Measurements from ENCODE around the gene GATAD2A. TPM values are rescaled to one million over a fixed set of nuclear protein-coding genes. Genes with fewer than 3 reads are reported as not detected.

Gene GATAD2A
- total and polyA plus RNA-seq, 9 of the 15 experiments (the other 6 are each of a cell fraction or from before 2014, with no cell fraction given), result 2.4 to 226 (median 44.2) TPM

DNA sequence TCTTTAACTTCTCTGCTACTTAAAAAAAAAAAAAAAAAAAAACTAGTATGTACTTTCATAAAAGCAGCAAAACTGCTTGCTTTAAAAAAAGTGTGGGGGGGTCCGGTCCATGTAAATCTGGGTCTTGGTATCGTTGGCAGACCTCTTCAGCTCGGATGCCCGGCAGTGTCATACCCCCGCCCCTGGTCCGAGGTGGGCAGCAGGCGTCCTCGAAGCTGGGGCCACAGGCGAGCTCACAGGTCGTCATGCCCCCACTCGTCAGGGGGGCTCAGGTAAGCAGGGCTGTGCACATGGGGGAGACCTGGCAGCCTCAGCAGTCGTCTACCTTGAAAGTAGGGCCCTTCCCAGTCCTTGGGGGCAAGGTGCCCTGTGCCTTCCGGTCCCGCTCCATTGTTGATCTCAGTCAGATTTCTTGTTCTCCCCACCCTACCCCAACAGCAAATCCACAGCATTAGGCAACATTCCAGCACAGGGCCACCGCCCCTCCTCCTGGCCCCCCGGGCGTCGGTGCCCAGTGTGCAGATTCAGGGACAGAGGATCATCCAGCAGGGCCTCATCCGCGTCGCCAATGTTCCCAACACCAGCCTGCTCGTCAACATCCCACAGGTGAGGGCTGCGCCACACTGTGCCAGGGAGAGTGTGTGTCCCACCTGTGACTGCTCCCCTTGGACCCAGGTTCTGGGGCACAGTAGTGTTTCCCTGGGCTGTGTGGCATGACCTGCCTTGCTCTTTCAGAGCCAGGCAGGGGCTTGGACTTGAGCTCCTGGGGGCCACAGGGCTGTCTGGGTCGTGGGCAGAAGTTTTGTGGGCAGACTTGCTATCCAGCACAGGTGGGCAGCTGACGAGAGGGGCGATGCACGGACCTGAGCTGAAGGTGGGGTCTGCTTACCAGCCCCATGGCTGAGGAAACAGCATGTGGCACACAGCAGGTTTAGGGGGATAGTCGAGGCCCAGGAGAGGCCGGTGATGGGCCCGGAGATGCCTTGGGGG is 90.4 kb downstream of the GATAD2A start:
- ChIA-PET POLR2A (interaction anchor here (0.6 to 1.0 kb wide), 2 partner anchors 94 to 149 kb away, joined by 3 read pairs; no protein-coding TSS in a partner anchor), CTCF (ENCODE audit: low intra/inter-chr PET ratio) (no interaction called here)
- Histone ChIP-seq H3K9me3 (replicated peaks; ENCODE audit: control insufficient read depth, insufficient read depth, low read depth, low read length) (no peaks in the 10 kb centered on the region), H3K4me1 (replicated peaks in 1 of 2; ENCODE audit: control insufficient read depth in 2 of 2, insufficient read depth in 2 of 2, low read length in 2 of 2) (peaks cover 0 to 29% of the 10 kb centered on the region in 2 experiments; a peak in 2 of 5 replicates), H3K9ac (ENCODE audit: insufficient read depth in 1 of 2, low read depth in 2 of 2, low read length in 2 of 2) (no peak overlapping the region), H3K27ac (ENCODE audit: extremely low read depth, low read depth, low read length) (no peak overlapping the region), H3K36me3 (ENCODE audit: control insufficient read depth, insufficient read depth, low read length) (peaks cover 97% of the 10 kb centered on the region), H3K27me3 (ENCODE audit: control insufficient read depth in 2 of 2, insufficient read depth in 2 of 2, low read length in 2 of 2) (no peaks in the 10 kb centered on the region), H3K9me1 (ENCODE audit: control insufficient read depth, insufficient read depth, low read length) (no peaks in the 10 kb centered on the region), H3K4me2 (ENCODE audit: insufficient read depth, low read length) (no peak overlapping the region), H2AFZ (ENCODE audit: low read depth, low read length) (no peak overlapping the region), H3K79me2 (ENCODE audit: control insufficient read depth, insufficient read depth, low read length) (peaks cover 32% of the 10 kb centered on the region), H4K20me1 (replicated peaks; ENCODE audit: control insufficient read depth, insufficient read depth, low read length) (peaks cover 16% of the 10 kb centered on the region), H3K4me3 (no peak overlapping the region)
- TF ChIP-seq RBM22 (IDR thresholded peaks at IDR 0.05; ENCODE audit: low read depth, low read length, poor library complexity, severe bottlenecking) (peak; percentile 81), POLR2G (IDR thresholded peaks at IDR 0.05; ENCODE audit: low read depth, low read length) (peak; percentile 56)
- TF ChIP-seq, protein P1, sequence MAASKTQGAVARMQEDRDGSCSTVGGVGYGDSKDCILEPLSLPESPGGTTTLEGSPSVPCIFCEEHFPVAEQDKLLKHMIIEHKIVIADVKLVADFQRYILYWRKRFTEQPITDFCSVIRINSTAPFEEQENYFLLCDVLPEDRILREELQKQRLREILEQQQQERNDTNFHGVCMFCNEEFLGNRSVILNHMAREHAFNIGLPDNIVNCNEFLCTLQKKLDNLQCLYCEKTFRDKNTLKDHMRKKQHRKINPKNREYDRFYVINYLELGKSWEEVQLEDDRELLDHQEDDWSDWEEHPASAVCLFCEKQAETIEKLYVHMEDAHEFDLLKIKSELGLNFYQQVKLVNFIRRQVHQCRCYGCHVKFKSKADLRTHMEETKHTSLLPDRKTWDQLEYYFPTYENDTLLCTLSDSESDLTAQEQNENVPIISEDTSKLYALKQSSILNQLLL (CRISPR knock-in tag; IDR thresholded peaks at IDR 0.05; ENCODE audit: borderline replicate concordance), result no peak
- TF ChIP-seq, protein P2, sequence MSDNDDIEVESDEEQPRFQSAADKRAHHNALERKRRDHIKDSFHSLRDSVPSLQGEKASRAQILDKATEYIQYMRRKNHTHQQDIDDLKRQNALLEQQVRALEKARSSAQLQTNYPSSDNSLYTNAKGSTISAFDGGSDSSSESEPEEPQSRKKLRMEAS (CRISPR knock-in tag; IDR thresholded peaks at IDR 0.05), result peak; percentile 21; the same call in 1 of the 2 replicates
- 96% methylated on average over 23 of the region's 30 CpGs for WGBS (ENCODE audit: insufficient coverage, low coverage, missing lambda C conversion rate)
- DNase-seq (ENCODE audit: extremely low read depth in 1 of 4, low spot score in 3 of 4) (no peak), FAIRE-seq (no peak), ATAC-seq (no peak)
- in situ Hi-C loops (cut with MboI), result no loop called here
- no TSS peak for BruUV-seq (replicated peaks)
- intact Hi-C loops (cut with micrococcal nuclease), result no loop called here
